HG02623 (cell line): ENCODE data around the gene TRIM71.
"Not testable (repeated sequence)": the region's sequence is repeated elsewhere in the genome, so short reads cannot be mapped to it uniquely, and the experiment has no call there.

Experiments
- ATAC-seq: cut with Tn5 transposase; IDR thresholded peaks from one replicate; pipeline ENCODE4 v1.9.1; 2021; ENCODE audit warnings: moderate library complexity; ENCODE audit not compliant: unreplicated experiment

Gene TRIM71

DNA sequence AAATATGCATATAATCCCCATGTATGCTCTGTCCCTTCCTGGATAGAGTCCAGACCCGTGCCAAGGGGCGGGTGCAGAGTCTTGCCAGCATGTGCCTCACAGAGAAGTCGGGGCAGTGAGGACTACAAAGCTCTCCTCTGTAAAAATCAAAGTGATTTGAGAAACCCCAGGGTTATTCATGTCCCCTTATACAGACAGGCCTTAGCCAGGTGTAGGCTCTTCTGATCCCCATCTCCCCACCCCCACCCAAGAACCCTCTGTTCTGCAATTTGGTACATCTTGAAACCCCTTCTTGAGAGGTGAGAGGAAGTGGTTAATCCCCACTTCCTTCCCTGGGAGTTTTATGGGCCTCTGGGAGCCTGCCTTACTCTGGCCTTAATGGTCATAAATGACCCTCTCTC is 24.7 kb downstream of the TRIM71 start:
- no peak for ATAC-seq

DNA sequence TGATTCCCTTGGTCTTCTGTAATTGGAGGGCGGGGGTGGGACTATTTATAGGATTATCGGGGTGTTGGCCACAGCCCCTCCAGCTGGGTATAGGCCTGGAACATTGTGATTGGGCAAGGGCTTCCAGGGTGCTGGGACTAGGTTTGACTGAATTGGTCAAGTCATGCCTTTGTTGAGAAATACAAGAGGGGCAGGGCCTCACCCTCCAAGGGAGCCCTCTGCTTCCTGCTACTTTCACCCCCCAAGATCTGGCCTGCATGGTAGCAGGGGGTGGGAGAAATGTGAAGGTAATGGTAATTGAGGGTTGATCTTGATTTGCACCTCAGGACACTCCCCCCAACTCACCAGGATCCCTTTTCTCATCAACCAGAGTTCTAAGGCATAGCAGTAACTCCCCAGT is 25.2 kb downstream of the TRIM71 start:
- no peak for ATAC-seq

DNA sequence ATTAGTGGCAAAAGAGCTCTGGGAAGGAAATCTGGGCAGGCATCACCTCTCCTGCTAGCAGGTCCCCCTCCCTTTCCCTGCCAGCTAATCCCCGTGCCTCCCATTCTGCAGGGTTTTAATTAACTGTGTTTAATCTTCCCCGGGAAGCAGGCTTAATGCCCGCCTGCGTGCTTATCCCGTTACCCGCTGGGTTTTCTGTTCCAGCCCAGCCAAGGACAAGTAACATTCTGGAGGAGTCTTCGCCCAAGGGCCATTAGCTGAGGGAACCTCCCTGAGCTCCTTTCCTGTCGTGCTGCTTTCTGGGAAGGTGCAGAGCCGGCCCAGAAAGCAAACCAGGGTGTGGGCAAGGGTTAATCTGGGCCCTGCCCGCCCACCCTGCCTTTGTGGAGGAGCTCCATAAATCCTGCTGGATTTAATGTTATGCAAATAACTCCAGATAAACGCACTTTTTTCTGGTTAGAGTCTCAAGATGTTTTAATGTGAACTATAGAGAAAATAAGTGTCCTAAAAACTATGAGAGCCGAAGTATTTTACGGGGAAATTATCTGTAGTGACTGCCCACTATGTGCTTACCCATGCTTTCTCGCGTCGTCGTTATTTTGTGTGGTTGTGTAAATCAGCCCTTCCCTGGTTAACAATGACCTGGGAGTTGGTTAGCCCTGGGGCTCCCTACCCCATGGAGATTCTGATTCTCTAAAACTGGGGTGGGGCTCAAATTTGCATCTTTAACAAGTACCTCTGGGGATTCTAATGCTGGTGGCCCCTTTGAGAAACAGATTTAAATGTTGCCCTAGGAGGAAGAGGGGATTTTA is 25.9 kb downstream of the TRIM71 start:
- no peak for ATAC-seq

DNA sequence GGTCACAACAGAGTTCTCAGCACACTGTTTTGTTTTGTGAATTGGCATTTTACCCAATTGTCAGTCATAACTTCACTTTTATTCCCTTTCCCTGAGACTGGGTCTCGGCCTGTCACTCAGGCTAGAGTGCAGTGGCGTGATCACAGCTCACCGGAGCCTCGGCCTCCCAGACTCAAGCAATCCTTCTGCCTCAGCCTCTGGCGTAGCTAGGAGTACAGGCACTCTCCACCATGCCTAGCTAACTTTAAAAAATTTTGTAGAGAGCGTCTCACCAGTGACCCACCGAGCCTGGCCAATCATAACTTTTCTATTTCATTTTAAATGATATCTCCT is 26.5 kb downstream of the TRIM71 start:
- ATAC-seq: no peak

DNA sequence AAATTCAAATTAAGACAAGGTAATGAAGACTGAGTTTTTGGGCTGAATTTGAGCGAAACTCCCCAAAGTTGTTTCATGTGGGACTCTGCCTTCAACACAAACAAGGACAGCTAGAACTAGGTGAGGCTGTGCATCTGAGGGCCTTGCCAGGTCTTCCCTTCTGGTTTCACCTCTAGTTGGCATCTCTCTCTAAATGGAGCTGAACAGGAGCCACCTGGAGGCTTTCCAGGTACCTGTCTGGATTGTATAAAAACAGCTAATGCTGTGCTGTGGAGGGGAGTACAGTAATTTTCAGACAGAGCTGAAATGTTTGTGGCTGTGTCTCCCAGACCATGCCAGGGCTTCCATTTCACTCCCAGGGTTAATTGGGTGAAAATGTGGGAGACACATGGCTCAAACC is 27.1 kb downstream of the TRIM71 start:
- no peak for ATAC-seq

DNA sequence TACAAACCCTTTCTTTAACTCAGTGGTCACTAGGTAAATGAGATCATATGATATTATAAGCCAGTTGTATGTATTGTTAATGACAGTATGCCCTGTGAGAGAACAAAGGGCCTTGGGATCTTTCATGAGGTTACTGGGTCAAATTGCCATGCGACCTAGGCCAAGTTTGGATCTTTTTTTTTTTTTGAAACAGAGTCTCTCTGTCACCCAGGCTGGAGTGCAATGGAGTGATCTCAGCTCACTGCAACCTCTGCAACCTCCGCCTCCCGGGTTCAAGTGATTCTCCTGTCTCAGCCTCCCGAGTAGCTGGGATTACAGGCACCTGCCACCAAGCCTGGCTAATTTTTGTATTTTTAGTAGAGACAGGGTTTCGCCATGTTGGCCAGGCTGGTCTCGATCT is 27.7 kb downstream of the TRIM71 start:
- not testable (repeated sequence) for ATAC-seq

DNA sequence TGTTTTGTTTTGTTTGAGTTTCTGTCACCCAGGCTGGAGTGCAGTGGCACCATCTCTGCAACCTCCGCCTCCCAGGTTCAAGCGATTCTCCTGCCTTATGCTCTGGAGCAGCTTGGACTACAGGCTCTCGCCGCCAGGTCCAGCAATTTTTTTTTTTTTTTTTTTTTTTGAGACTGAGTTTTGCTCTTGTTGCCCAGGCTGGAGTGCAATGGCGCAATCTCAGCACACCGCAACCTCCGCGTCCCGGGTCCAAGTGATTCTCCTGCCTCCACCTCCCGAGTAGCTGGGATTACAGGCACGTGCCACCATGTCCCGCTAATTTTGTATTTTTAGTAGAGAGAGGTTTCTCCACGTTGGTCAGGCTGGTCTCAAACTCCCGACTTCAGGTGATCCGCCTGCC is 29.2 kb downstream of the TRIM71 start:
- ATAC-seq: not testable (repeated sequence)

DNA sequence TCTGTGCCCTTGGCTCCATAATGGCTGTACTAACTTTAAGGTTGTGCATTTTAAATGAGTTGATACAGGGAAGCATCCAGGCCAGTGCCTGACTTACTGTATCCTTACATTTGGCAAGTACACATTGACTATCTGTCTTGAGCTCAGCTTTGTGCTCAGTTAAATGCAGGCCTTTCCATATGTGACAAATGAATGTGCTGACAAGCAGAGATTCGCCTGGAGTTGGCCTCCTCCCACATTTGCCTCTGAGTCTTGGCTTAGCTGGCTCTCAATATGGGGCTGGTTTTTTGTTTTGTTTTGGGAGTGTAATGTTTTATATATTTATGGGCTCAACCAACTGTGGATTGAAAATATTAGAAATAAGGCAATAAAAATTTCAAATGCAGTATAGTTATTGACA is 29.7 kb downstream of the TRIM71 start:
- ATAC-seq: no peak

DNA sequence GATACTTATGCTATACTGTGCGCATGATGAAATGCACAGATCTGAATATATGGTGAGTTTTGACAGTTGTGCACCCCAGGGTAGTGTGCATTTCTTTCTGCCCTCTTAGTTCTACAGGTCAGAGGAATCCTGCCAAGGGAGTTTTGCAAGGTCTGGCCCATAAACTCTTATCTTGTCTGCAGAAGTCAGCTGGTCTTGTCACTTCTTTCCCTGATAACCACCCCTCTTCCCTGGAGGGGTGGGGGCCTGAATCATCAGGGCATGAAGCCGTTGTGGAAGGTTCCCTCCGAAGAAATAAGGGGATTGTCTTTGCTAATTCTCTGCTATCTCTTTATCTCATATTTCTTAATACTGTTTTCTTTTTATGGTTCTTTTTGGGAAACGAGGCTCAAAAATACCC is 30.4 kb downstream of the TRIM71 start:
- ATAC-seq: no peak

DNA sequence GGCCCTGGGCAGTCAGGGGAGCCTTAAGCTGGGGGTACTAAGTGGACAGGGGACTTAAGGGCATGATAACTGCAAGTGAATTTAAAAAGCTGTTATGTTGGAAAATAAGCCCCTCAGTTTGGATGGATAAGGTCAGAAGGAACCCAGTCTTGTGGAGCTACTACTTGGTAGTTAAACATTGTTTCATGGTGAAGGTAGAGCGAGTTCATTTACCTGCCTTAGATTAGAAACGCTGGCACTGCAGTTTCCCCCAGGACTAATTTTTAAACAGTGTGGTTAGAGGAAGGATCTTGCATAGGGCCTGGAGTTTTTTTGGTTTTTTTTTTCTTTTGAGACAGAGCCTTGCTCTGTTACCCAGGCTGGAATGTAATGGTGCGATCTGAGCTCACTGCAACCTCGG is 31.2 kb downstream of the TRIM71 start:
- ATAC-seq: no peak

DNA sequence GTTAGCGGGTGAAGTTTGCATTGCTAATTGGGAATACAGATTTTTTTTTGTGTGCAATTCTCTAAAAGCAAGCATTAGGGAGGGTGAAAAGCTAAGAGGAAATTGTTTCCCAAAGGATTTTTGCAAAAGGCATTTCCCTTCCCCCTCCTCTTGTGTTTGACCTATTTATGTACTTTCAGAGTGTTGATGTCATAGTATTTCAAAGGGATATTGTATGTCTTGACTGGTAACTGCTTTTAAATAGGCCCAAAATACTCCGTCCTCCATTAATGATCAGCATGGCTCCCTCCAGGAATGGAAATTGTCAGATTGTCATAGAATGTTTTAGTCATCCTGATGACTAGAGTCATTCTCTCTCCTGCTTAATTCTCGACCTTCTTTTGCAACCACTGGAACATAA is 32.4 kb downstream of the TRIM71 start:
- no peak for ATAC-seq

DNA sequence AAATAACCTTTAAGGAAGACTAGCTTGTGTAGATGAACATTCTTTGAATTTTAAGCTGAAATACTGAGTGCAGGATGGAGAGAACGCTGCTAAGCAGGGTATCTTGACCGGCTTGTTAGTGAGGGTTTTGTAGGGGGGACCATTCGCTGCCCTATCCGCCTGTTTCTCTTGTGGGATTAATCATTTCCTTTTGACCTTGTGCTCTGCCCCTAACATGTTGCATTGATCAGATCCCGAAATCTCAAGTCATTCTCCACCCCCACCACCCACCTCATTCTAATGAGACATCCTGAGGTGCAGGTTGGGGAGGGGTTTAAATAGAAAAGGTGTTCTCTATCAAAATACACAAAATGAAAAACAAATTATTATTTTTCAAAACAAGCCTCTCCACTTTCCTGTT is 32.8 kb downstream of the TRIM71 start:
- no peak for ATAC-seq

DNA sequence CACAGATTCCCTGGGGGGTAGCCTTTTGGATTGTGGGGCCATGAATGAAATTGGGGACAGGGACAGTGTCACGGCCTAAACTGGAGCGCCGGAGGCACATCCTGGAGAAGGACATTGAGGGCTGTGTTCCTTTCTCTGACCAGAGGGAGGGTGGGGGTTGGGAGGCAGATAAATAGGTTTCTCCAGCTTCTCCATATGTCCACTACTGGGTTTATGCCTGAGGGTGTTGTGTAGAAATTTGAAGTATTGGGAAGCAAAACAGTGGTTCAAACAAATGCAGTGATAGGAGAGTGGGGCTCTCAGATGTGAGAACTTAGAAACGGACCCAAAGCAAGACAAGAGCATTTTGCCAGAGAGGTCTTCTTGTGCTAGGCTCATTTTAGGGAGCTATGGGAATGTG is 34.3 kb downstream of the TRIM71 start:
- ATAC-seq: no peak

DNA sequence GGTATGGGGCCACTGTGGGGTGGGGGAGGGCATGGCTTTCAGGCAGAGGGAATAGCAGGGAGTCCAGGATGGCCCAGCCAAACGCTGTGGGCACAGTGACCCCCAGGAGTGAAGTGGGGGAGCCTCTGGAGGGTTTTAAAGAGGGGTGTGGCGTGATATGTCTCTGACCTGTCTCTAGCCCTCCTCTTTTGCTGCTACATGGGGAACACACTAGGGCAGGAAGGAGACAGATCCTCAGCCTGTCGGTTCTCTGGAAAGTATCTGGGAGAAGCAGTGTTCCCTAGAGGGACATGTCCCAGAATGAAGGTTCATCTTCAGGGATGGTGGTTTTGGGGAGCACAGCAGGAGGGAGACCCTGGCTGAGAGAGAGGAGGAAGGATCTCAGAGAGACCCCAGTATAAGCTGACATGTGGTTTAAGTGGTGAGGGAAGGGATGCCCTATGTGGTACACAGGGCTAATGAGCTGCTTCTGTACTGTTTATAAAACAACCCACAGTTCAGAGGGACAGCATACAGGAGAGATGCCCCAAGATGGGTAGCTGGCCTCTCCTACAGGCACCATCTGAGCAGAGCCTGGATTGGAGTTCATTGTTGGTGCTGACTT is 37.7 kb downstream of the TRIM71 start:
- ATAC-seq: no peak

DNA sequence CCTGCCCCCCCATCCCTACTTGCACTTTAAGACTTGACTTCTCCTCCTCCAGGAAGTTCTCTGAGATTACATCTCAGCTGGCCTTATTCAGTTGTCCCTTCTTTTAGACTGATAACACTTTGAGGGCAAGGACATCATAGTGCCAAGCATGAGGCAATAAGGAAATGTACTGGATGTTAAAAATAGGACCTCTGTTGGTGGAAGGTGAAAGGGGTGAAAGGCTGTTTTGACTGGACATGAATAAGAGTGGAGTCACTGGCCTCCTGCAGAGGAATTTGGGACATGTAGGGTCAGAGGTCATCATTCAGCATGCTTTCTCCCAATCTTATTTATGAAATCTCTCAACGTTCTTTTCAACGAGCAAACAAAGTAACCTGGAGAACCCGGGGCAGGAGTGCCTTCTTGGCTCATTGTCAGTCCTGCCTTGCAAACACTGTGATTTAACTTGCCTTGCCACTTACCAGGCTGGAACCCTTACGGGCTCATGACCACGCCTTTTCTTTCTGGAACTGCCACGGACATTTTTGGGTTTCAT is 38.6 kb downstream of the TRIM71 start:
- ATAC-seq: no peak

DNA sequence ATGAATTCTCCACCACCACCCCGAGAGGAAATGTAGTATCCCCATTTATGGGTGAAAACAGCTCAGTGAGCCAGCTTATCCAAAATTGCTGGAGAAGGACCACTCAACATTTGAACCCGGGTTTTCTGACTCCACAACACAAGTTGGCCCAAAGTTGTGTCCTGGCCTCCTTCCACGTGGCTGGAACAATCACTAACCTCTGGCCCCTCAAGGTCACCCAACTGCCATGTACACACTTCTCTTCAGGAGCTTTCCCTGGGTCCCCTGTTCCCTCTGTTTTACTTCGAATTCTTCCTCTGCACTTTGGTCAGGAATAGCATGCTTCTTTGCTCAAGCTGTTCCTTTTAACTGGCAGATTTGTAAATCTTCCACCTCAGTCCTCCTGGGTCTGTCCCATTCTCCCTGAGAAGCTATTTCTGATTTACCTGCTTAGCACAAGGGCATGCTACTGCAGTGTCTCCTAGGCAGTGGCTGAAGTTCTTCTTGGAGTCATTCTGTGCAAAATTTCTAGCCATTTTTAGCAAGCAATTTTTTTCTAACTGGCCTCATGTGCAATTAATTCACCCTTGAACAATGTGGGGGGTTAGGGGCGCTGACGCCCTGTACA is 39.2 kb downstream of the TRIM71 start:
- ATAC-seq: no peak

DNA sequence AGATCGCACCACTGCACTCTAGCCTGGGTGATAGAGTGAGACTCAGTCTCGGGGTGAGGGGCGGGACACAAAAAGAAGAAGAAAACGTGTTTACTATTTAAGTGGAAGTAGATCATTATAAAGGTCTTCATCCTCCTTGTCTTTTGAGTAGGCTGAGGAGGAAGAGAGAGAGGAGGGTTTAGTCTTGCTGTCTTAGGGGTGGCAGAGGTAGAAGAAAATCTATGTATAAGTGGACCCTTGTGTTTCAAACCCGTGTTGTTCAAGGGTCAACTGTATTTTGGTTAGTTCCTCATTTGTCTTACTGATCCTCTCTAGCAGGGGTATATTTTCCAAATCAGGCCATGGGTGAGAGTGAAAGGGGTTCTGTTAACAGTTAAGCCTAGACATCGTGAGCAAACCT is 40.1 kb downstream of the TRIM71 start:
- ATAC-seq: no peak

DNA sequence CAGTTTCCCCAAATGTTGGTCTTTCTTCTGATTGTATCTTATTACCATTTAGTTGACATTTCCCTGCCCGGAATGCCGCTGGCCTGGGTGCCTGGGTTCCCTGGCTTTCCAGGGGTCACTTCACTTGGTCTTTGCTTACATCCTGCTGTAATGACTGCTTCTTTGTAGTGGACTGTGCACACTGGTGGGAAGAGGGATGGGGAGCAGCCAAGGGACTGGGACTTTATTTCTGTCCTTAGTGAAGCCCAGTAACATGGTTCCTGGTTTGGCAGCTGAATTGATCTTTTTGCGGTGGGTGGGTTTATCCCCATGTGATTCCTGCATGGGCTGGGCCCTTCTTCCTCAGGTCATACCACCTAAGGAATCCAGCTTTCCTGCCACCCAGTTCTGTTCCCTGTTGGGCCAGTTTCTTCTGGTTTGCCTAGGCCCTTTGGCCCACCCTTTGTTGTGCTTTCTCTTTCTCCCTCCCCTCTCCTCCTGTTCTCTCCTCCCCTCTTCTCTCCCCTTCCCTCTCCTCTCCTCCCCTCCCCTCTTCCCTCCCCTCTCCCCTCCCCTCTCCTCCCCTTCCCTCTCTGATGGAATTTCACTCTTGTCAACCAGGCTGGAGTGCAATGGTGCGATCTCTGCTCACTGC is 41.9 kb downstream of the TRIM71 start:
- no peak for ATAC-seq

DNA sequence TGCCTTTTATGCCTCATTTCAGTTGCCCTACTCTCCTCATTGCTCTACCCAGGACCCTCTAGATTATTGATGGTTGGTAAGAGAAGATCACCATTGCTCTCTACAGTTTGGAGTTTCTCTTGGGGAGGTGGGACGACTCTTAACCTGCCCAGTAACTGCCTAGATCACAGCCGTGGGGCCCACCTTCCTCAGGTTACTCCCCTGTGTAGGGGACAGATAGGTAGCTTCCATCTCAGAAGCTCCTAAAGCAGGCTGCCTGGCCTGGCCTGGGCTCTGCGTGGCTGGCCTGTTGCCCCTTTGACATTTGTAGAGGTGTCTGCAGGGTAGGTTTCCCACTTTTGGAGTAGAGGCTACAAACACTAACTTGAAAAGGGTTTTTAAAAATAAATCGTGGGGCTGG is 42.7 kb downstream of the TRIM71 start:
- no peak for ATAC-seq

DNA sequence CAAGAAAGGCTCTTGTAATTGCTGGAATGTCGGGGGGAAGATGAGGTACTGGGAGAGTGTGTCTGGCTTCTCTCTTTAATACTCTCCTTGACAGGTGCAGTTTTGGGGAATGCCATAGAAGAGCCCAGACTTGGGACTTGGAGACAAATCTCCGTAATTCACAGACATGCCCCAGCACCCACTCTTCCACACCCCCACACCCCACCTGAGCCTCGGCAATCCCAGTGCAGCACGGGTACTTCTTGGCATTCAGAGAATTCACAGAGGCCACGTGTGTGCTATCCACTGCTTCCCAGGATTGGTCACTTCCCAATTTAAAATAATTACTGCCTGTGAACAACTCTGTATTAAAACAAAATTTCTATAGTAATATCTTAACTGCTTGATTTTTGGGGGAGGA is 43.9 kb downstream of the TRIM71 start:
- ATAC-seq: no peak

DNA sequence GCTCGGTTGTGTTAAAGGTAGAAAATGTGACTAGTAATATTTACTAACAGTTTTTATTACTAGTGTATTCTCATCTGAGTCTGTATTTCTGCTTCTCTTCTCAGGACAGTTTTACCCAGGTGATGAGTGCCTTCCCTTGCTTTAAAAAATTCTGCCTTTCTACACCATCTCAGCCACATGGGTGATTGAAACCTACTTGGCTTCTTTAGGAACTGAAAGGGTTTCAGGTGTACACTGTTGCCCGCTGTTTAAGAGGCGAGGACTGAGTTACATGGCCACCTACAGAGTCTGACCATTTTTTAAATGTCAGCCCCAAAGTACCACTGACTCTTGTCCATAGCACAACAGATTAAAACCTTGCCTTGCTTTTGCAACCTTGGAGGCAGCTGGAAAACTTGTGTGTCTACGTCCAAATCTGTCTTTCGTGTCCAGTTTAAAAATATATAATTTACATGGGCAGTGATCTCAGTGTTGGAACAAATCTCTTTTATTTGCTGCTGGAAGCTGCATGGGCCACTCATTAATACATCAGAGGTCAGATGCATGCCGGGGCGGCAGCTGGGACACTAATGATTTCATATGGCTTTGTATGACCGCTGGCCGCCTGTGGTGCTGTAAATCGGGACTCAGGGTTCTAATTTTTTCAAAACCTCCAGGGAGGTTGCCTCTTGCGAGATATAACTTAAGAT is 44.6 kb downstream of the TRIM71 start:
- ATAC-seq: no peak
